ENCODE measurements around the gene CSGALNACT2. TPM values are rescaled to one million over a fixed set of nuclear protein-coding genes. Genes with fewer than 3 reads are reported as not detected.

Gene CSGALNACT2
- total RNA-seq, 1 experiment from 2014 or later: 3.6 TPM

DNA sequence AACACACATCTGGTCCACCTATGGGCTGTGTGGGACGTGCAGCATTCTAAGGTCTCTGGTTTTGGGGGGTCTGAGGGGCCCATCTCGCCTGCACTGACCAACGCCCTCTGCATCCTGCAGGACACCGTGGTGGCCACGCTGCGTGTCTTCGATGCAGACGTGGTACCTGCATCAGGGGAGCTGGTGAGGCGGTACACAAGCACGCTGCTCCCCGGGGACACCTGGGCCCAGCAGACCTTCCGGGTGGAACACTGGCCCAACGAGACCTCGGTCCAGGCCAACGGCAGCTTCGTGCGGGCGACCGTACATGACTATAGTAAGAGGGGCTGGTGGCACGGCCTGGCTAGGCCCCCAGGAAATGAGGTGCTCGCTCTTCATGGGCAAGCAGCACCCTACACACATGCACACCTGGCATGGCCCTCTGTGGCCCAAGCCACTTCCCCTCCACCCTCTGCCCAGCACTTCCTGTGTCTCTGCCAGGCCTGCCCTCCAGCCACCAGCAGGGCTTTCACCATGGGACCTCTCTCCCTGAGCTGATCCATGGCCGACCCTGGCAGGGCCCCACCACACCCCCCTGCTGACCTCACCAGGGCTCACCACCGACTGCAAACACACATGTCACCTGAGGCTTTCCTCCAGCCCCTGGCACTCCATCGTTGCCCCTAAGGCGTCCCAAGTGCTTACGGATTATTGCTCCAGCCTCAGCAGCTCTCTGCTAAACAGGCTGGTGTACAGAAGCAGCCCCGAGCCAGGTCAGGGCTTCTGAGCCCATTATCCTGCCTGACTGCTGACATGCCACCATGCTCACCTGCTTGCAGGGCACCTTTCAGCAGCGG is 31.8 kb upstream of the CSGALNACT2 start:
- ATAC-seq: no peak
- no peaks in the 10 kb centered on the region for H3K36me3 ChIP-seq (ENCODE audit: low read depth, low read length)
- no peaks in the 10 kb centered on the region for H3K79me2 ChIP-seq (ENCODE audit: low read length)
- H3K9me3 ChIP-seq (ENCODE audit: low read length): no peaks in the 10 kb centered on the region
- no peak for DNase-seq
- BruUV-seq (replicated peaks): no TSS peak
- H3K27ac ChIP-seq (ENCODE audit: low read length): no peak overlapping the region
- no peaks in the 10 kb centered on the region for H4K20me1 ChIP-seq (ENCODE audit: low read length)
- no peak overlapping the region for H3K9ac ChIP-seq (ENCODE audit: low read length)
- no peaks in the 10 kb centered on the region for H3K9me2 ChIP-seq (replicated peaks; ENCODE audit: low read length)
- H2AFZ ChIP-seq (ENCODE audit: low read length): no peak overlapping the region
- intact Hi-C loops (cut with micrococcal nuclease): loop anchor here (5.0 kb wide), 1 partner anchor 469 kb away; the partner anchor contains the start of gene ZNF33B
- peaks cover 9% of the 10 kb centered on the region; the same call in 1 of the 2 replicates for H3K4me1 ChIP-seq (ENCODE audit: insufficient read depth, low read length)
- TF ChIP-seq, protein P1, sequence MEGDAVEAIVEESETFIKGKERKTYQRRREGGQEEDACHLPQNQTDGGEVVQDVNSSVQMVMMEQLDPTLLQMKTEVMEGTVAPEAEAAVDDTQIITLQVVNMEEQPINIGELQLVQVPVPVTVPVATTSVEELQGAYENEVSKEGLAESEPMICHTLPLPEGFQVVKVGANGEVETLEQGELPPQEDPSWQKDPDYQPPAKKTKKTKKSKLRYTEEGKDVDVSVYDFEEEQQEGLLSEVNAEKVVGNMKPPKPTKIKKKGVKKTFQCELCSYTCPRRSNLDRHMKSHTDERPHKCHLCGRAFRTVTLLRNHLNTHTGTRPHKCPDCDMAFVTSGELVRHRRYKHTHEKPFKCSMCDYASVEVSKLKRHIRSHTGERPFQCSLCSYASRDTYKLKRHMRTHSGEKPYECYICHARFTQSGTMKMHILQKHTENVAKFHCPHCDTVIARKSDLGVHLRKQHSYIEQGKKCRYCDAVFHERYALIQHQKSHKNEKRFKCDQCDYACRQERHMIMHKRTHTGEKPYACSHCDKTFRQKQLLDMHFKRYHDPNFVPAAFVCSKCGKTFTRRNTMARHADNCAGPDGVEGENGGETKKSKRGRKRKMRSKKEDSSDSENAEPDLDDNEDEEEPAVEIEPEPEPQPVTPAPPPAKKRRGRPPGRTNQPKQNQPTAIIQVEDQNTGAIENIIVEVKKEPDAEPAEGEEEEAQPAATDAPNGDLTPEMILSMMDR (conservative IDR thresholded peaks at IDR 0.05; ENCODE audit: low read depth, low read length): no peak
- TF ChIP-seq EZH2phosphoT487 (IDR thresholded peaks at IDR 0.05; ENCODE audit: borderline replicate concordance, low read length) (no peak), EZH2 (IDR thresholded peaks at IDR 0.05; ENCODE audit: low read length, unreplicated experiment) (no peak)
- POLR2A ChIA-PET (ENCODE audit: unreplicated experiment): no interaction called here
- no peak overlapping the region for H3K4me3 ChIP-seq (ENCODE audit: low read length)
- CTCF ChIA-PET: interaction anchor here (0.6 kb wide), 1 partner anchor 1067 kb away, joined by 3 read pairs; no protein-coding TSS in a partner anchor
- no peaks in the 10 kb centered on the region for H3K27me3 ChIP-seq (ENCODE audit: low read length)
- H3K4me2 ChIP-seq (ENCODE audit: low read length): no peak overlapping the region
- no peaks in the 10 kb centered on the region for H3F3A ChIP-seq (ENCODE audit: low read length, unreplicated experiment)

DNA sequence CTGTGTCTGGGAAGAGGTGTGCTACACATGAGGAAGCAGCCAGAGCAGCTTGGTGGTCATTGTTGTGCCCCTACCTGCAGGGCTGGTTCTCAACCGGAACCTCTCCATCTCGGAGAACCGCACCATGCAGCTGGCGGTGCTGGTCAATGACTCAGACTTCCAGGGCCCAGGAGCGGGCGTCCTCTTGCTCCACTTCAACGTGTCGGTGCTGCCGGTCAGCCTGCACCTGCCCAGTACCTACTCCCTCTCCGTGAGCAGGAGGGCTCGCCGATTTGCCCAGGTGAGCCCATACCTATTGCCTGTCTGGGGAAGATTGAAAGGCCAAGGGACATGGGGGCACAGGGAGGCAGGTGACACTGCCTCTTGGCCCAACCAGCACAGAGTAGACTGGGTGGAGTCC is 29.3 kb upstream of the CSGALNACT2 start:
- H3K4me3 ChIP-seq (ENCODE audit: low read length): no peak overlapping the region
- intact Hi-C loops (cut with micrococcal nuclease): loop anchor here (5.0 kb wide), 1 partner anchor 472 kb away; the partner anchor contains the start of gene ZNF33B
- DNase-seq (no peak), ATAC-seq (no peak)
- TF ChIP-seq, protein P1 (conservative IDR thresholded peaks at IDR 0.05; ENCODE audit: low read depth, low read length): no peak
- TF ChIP-seq EZH2phosphoT487 (IDR thresholded peaks at IDR 0.05; ENCODE audit: borderline replicate concordance, low read length): no peak
- TF ChIP-seq EZH2 (IDR thresholded peaks at IDR 0.05; ENCODE audit: low read length, unreplicated experiment): no peak
- H3K9me3 ChIP-seq (ENCODE audit: low read length): no peaks in the 10 kb centered on the region
- H3K9ac ChIP-seq (ENCODE audit: low read length): no peak overlapping the region
- H3K27ac ChIP-seq (ENCODE audit: low read length): no peak overlapping the region
- no TSS peak for BruUV-seq (replicated peaks)
- peaks cover 9% of the 10 kb centered on the region; the same call in 1 of the 2 replicates for H3K4me1 ChIP-seq (ENCODE audit: insufficient read depth, low read length)
- H3K36me3 ChIP-seq (ENCODE audit: low read depth, low read length): no peaks in the 10 kb centered on the region
- no peak overlapping the region for H2AFZ ChIP-seq (ENCODE audit: low read length)
- ChIA-PET CTCF (no interaction called here), POLR2A (ENCODE audit: unreplicated experiment) (no interaction called here)
- no peaks in the 10 kb centered on the region for H3F3A ChIP-seq (ENCODE audit: low read length, unreplicated experiment)
- no peaks in the 10 kb centered on the region for H3K27me3 ChIP-seq (ENCODE audit: low read length)
- H3K9me2 ChIP-seq (replicated peaks; ENCODE audit: low read length): no peaks in the 10 kb centered on the region
- H3K4me2 ChIP-seq (ENCODE audit: low read length): no peak overlapping the region
- no peaks in the 10 kb centered on the region for H4K20me1 ChIP-seq (ENCODE audit: low read length)
- no peaks in the 10 kb centered on the region for H3K79me2 ChIP-seq (ENCODE audit: low read length)
